Measurements from ENCODE around the gene ROBO1.

GRCh38 chr3:78918361-78919020, 849.3 kb downstream of the ROBO1 start:
- TF ChIP-seq POLR2A (IDR thresholded peaks at IDR 0.05; ENCODE audit: low read depth, low read length), result no peak
- no peak for TF ChIP-seq CTCF (IDR thresholded peaks at IDR 0.05; ENCODE audit: extremely low read depth in 1 of 2, insufficient read depth in 1 of 2, low read depth in 1 of 2, low read length in 2 of 2)
- no peak for TF ChIP-seq EZH2 (IDR thresholded peaks at IDR 0.05; ENCODE audit: borderline replicate concordance, low read depth, low read length, severe bottlenecking)
- TF ChIP-seq GATA2 (IDR thresholded peaks at IDR 0.05; ENCODE audit: insufficient read depth, insufficient read length, low read depth, low read length), result no peak
- no peak for TF ChIP-seq FOS (IDR thresholded peaks at IDR 0.05; ENCODE audit: borderline replicate concordance, insufficient read depth, low read length)
- no peak for TF ChIP-seq POLR2AphosphoS5 (IDR thresholded peaks at IDR 0.05; ENCODE audit: insufficient read depth, low read depth, low read length)
- TF ChIP-seq, protein P1, sequence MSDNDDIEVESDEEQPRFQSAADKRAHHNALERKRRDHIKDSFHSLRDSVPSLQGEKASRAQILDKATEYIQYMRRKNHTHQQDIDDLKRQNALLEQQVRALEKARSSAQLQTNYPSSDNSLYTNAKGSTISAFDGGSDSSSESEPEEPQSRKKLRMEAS (IDR thresholded peaks at IDR 0.05; ENCODE audit: insufficient read depth, insufficient read length), result no peak

Measured in endothelial cell of umbilical vein (primary cell).